ENCODE data around the gene ADAMTS14.

DNA sequence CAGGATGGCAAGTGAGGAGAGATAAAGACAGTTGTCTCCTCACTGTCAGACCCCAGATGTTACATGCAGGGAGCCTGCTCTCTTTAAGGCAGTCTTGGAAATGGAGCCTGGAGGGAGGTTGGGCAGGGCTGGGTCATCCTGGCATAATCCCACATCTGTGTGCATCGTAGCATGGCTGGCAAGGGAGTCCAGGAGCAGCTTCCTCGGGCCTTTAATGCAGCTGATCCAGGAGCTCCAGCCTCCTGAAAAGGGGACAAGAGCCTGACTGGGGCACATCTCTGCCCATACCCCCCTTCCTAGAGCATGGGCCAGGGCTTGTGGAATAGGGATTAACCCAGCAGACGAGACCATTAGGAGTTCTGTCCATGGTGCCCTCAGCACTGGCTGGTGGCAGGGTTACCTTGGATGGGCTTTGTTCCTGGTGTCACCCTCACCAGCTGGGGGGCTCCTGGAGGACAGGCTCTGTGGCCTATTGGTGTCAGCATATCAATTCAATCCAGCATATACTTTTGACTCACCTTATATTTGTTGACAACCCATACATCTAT lies 77.9 kb downstream of the ADAMTS14 start:
- TF ChIP-seq ARNT (IDR thresholded peaks at IDR 0.05) (no peak), FOXA1 (IDR thresholded peaks at IDR 0.05) (no peak), HDGF (IDR thresholded peaks at IDR 0.05; ENCODE audit: borderline replicate concordance) (no peak), SP1 (IDR thresholded peaks at IDR 0.05) (no peak), SUZ12 (IDR thresholded peaks at IDR 0.05) (no peak), L3MBTL2 (conservative IDR thresholded peaks at IDR 0.05) (no peak), FOXM1 (IDR thresholded peaks at IDR 0.05; ENCODE audit: borderline replicate concordance) (no peak)
- TF ChIP-seq, protein P1, sequence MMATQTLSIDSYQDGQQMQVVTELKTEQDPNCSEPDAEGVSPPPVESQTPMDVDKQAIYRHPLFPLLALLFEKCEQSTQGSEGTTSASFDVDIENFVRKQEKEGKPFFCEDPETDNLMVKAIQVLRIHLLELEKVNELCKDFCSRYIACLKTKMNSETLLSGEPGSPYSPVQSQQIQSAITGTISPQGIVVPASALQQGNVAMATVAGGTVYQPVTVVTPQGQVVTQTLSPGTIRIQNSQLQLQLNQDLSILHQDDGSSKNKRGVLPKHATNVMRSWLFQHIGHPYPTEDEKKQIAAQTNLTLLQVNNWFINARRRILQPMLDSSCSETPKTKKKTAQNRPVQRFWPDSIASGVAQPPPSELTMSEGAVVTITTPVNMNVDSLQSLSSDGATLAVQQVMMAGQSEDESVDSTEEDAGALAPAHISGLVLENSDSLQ (IDR thresholded peaks at IDR 0.05) = no peak

All from HEK293T (cell line).